OCI-M2 (cell line): ENCODE results near the gene RIGI.
"Not testable (repeated sequence)": the region's sequence is repeated elsewhere in the genome, so short reads cannot be mapped to it uniquely, and the experiment has no call there.

ENCODE experiments used
- DNase-seq: peaks from one replicate; lab custom pipeline; 2025; ENCODE audit not compliant: unreplicated experiment; lab: John Stamatoyannopoulos, UW

Gene RIGI

DNA sequence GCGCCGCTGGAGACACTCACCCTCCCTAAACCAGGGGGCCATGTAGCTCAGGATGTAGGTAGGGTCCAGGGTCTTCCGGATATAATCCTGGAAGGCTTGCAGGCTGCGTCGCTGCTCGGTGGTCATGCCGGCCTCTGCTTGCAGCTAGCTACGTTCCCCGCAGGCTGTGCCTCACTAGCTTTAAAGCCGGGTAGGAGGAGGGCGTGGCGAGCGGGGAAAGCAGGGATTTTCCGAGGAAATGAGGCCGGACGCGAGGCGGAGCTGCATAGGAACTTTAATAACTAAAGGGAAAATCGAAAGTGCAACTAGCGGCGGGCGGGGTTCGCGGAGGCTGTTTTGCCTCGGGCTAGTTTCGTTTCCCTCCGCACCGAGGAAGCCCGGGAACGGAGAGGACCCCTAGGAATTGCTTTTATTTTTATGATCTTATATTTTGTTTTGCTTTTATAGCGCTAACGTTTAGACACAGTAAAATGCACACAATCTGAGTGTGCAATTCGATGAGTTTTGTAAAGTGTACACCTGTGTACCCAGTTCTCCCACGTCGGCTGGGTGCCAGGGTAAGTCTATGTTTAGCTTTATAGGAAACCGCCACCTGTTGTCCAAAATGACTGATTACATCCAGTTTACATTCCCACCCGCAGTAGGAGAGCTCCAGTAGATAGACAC is at the start of gene RIGI:
TSS of gene RIGI (minus strand) at position 156 of the 666 bp plus-strand sequence. CDS start at position 126, 30 bp downstream.
- DNase-seq, result no peak

DNA sequence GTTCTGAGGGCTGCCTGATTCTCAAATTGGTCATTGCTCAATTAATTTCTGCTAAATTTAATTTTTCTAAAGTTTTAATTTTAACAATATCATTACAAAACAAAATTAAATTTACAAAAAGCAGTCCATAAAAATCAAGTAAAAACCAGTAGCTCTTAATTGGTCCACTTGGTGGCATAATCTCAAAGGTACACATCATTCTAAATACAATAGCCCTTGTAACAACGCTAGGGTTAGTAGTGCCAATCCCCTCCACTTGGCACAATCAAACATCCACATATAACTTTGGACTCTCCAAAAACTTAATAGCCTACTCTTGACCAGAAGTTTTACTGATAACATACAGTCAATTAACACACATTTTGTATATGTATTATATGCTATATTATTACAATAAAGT is 48.9 kb upstream of the RIGI start:
- no peak for DNase-seq

DNA sequence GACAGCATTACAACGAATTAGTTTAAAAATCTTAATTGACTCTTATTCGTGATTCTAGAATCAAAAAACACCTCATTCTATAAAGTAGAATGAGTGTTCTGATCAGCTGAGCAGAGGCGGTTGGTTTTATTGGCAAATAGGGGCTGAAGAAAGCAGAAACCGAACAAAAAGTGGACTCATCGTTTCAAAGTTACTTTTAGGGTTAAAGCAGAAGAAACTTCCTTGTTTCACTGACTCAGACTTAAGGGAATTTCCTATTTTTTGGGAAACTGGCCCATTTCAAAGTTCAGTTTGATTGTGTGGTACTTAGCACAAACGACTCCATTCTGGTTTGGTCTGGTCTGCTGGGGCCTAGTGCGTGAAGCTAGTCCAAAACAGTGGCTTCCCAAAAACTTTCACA is 47.8 kb upstream of the RIGI start:
- no peak for DNase-seq

DNA sequence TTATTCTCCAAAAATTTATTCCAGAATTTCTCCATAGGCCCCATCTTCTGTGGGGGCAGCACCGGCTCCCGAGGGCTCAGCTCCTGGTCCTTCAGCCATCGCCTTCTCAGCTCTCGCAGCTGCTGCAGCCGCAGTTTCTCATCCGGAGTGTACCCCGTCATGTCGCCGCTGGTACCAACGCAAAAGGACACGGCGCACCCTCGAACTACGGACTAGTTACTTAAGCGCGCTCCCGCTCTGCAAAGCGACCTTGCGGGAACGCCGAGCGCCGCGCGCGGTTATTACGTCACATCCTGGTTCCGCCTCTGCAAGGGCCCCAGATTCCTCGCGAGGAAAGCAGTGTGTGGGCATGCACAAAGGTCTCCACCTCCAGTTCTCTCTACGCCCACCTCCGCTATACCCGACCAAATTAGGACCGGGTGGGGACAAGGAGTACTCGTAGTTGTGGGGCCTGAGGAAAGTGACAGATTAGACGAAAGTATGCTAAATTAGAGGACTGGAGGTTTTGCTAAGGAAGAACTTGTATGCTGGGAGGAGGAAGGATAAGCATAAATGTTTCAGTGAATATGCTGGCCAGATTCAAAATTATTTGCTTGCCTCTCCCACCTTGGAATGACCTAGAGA is 47.0 kb upstream of the RIGI start, which contains the start of gene NDUFB6:
TSS of gene NDUFB6 (minus strand) at position 260 of the 624 bp plus-strand sequence. CDS start at position 161, 99 bp downstream.
- peak; percentile 32 for DNase-seq

DNA sequence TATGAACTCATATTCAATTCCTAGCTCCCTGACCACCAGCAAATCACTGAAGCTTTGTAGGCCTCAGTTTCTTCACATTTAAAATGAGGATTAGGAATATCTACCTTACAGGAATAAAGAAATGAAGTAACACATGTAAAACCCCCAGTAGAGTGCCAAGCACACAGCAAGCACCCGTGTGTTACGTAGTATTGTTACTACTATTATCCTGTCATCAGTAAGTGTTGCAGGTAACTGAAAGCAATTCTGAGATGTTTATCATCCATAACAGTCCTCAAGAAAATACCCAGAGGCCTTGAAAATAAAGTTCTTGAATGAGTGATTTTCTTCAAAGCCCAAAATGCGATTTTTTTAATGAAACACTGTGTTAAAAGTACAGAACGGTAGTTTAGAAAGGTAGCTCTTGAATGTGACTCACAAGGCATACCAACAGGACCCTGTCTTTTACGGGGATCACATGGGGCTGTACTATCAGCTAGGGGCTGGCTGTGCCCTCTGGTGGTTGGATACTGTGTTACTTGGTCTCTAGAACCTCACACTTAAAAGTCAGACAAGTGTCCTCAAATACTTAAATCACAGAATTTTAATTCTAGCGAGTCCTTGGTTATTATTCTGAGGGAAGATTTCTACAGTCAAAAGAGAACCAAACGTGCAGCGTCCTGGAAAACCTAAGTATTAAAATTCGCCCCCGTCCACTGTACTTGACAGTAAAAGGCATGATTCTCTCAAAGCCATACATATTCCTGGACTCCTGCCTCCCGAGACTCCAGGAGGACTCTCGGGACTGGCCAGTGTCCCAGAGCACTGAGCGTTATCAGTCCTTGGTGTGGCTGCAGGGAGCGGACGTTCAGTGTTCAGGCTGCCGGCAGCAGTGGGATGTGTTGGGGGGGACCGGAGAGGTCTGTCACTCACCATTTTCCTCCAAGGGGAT is 46.2 kb upstream of the RIGI start:
- peak; percentile 5 for DNase-seq

GRCh38 chr9:32570262-32570661 is 44.3 kb upstream of the RIGI start:
- DNase-seq, result no peak

DNA sequence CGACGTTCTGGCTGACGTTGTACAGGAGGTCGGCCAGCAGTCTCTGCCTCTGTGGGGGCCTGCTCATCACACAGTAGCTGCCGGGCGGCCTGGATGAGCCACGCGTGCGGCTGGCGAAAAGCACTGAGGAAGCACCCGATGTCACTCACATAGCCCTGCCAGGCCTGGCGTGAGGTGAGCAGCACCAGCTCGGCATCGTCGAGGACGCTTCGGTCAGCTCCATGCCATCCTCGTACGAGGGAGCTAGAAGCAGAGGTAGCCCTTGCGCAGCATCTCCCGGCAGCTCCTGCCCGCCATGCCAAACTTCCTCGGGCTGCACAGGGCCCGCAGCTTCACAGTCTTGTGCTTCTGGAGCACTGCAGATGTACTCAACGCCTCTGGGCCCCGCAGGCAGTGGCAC is 40.8 kb upstream of the RIGI start:
- DNase-seq, result no peak

- no peak for DNase-seq
Measured at GRCh38 chr9:32565967-32566366, 40.0 kb upstream of the RIGI start.

GRCh38 chr9:32558408-32558934 is 32.5 kb upstream of the RIGI start:
- no peak for DNase-seq

DNA sequence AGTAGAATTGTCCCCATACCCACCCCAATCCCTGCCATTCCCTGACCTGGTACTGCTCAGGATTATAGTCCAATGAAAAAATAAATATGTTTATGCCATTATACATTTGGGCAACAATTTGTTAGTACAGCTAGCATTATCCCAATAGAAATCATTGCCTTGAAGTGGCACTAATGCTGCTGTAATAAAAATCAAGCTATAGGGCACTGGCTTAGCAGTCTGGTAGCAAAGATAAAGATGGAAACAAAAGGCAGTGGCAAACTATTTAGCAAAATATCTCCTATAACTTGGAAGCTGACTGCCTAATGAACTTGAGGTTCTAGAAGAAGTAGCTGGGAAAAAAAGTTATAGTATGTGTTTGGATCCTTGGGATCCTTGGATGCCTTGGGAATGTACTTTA is 28.6 kb upstream of the RIGI start:
- no peak for DNase-seq

- peak; percentile 44 for DNase-seq
Measured at GRCh38 chr9:32554107-32554506, 28.1 kb upstream of the RIGI start.

DNA sequence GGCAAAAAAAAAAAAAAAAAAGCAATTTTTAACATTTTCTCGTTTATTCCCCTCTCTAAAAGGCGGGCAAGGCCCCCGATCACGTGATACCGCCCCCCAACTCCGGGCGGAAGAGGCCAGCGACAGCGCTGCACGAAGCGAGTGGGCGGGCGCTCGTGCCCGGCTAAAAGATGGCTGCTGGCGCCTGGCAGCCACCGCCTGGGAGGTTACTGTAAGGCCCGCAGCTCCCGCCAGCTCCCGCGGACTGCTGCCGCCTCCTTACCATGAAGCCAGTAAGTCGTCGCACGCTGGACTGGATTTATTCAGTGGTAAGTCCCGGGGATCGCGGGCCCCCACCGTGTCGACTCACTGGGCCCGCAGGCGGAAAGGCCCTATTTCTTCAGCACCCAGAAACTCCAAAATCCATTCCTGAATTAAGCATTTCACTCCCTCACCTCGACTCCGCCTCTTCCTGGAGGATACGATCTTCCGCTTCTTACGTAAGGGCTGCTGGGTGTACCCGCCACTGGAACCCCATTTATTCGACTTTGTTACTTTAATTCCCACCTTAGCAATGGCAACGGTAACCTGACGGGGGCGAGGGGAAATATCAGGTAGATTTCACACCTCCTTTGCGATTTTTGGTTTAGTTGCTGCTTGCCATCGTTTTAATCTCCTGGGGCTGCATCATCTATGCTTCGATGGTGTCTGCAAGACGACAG is 26.3 kb upstream of the RIGI start, which contains the start of the genes SMIM27 and TOPORS:
TSS of gene SMIM27 (plus strand) at position 156 of the 701 bp plus-strand sequence. CDS start at position 264, 108 bp downstream.
TSS of gene TOPORS (minus strand) at position 415 of the 701 bp plus-strand sequence. CDS start at position 265, 150 bp downstream.
- DNase-seq, result peak; percentile 47

GRCh38 chr9:32551276-32552051 is 25.5 kb upstream of the RIGI start:
- DNase-seq, result no peak

DNA sequence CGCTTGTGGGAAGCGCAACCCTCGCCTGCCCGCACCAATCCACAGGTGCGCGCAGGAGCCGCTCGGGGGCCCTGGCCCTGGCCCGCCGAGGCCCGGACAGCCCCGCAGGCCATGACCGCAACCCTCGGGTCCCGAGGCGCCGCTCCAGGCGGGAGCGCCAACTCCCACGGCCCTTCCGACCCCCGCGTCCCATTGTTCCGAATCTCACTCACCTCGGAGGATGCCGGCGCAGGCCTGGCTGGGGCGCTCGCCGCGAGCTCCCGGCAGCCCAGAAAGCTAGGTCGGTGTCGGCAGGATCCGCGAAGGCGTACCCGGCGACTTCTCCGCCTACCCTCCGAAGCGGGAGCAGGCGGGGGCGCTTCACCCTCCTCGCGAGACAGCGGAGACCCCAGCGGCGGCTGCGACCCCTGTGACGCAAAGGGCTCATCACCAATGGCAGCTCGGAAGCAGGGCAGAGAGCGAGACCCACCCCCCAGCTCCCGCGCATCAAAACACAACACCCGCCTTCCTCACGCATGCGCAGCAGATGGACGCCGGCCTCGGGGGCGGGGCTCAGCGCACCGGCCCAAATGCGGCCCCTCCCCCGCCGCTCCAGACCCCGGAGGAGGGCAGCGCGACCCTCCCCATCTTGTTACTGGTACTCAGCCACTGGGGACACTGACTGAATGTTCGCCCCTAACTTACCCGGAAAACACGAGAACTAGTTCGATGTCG is 24.7 kb upstream of the RIGI start:
- DNase-seq, result peak; percentile 46

DNA sequence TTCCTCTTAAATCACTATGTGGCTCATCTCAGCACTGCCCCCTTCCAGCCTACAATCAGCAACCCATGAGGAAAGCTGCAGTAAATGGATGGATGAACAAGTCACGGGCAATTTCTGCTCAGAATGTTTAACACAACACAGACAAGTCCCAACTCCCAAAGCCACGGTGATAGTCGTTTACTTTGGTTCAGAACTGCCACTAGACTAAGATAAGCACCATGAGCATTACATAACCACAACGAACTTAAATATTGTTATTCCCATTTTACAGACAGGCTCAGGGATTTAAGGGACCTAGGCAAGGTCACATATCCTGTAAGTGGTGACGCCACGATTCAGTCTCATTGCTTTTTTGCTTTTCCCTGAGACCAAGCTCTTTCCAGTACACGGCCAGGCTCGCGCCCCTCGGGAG is 24.2 kb upstream of the RIGI start:
- no peak for DNase-seq

DNA sequence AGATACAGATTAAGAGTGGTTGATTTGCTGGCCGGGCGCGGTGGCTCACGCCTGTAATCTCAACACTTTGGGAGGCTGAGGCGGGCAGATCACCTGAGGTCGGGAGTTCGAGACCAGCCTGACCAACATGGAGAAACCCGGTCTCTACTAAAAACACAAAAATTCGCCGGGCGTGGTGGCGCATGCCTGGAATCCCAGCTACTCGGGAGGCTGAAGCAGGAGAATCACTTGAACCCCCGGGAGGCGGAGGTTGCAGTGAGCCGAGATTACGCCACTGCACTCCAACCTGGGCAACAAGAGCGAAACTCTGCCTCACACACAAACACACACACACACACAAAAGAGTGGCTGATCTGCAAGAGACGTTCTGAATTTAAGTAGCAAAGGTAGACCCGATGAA is 22.2 kb upstream of the RIGI start:
- not testable (repeated sequence) for DNase-seq

DNA sequence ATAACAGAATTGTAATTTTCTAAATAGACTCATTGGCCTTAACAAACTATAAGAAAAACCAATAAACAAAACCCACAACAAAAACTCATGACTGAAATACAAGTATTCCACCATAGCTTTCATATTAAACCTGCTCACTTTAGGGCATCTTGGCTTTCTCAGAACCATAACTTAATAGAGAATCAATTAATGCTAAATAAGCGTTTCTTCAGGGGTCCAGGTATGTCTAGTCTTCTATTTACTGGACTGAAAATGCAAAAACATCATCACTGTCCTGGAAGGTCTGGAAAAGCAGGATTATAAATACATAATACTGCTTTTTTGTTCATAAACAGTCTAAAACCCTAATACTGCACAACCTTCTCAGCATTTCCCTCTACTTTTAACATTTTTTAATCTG is 19.9 kb upstream of the RIGI start:
- DNase-seq, result no peak

DNA sequence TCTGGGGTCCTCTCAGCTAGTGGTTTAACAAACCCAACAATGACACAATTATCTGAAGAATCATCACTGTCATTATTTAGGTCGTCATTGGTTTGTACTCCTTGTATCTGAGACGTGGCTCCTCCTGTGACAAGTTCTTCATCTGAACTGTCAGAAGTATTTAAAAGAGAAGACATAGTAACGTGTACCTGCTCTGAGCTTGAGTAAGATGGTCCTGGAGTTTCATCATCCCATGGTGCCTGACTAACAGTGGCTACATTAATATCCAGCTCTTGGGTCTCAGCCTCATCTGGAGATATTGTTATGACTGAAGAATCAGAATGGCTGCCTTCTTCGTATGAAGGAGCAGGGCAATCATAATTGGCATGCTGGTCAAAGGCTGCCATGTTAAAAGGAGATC is 17.1 kb upstream of the RIGI start:
- no peak for DNase-seq

DNA sequence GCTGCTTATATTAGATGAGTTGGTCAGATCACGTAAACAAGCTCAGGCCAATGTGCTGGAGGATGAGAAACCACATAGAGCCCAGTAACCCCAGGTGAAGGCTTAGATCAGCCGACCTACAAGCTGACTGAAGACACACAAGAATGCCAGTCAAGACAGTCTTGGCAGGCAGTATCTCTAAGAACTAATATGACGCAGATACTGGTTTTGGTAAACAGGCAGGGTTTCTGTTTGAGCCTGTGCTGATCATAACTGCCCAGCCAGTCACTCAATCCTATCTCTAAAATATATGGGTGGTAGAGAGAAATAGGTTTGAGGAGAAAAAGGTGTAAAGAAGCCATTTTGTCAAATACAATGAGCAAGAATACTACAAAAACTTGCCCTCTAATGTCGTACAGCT is 7.8 kb upstream of the RIGI start:
- no peak for DNase-seq
